HEK293T (cell line): Measurements from ENCODE around the gene P2RX4.

Experiments used
- ARNT ChIP-seq: fragments of 450-650 bp; IDR thresholded peaks from 2 replicates; pipeline ENCODE4 v1.6.1; 2017; ENCODE audit warnings: mild to moderate bottlenecking
- BHLHE40 ChIP-seq: fragments of 450-650 bp; IDR thresholded peaks from 2 replicates; pipeline ENCODE4 v1.6.1; 2016; ENCODE audit warnings: mild to moderate bottlenecking, moderate library complexity, borderline replicate concordance
- CTBP1 ChIP-seq: fragments of 450-650 bp; IDR thresholded peaks from 2 replicates; pipeline ENCODE4 v1.6.1; 2016; ENCODE audit warnings: borderline replicate concordance
- ELF4 ChIP-seq: fragments of 450-650 bp; IDR thresholded peaks from 2 replicates; pipeline ENCODE4 v1.6.1; 2017; ENCODE audit warnings: antibody characterized with exemption
- FOXA1 ChIP-seq: fragments of 450-650 bp; IDR thresholded peaks from 2 replicates; pipeline ENCODE4 v1.6.1; 2016; ENCODE audit warnings: mild to moderate bottlenecking
- FOXK2 ChIP-seq: fragments of 450-650 bp; IDR thresholded peaks from 2 replicates; pipeline ENCODE4 v1.6.1; 2016; ENCODE audit warnings: mild to moderate bottlenecking
- FOXM1 ChIP-seq: fragments of 450-650 bp; IDR thresholded peaks from 2 replicates; pipeline ENCODE4 v1.6.1; 2017; ENCODE audit warnings: mild to moderate bottlenecking, borderline replicate concordance
- HDGF ChIP-seq: fragments of 450-650 bp; IDR thresholded peaks from 2 replicates; pipeline ENCODE4 v1.6.1; 2017; ENCODE audit warnings: antibody characterized with exemption, borderline replicate concordance
- PKNOX1 ChIP-seq: fragments of 450-650 bp; IDR thresholded peaks from 2 replicates; pipeline ENCODE4 v1.6.1; 2016
- SP1 ChIP-seq: fragments of 450-650 bp; IDR thresholded peaks from 2 replicates; pipeline ENCODE4 v1.6.1; 2017
- SUZ12 ChIP-seq: fragments of 450-650 bp; IDR thresholded peaks from 2 replicates; pipeline ENCODE4 v1.6.1; 2016; ENCODE audit warnings: mild to moderate bottlenecking
- TARDBP ChIP-seq: fragments of 450-650 bp; IDR thresholded peaks from 2 replicates; pipeline ENCODE4 v1.6.1; 2016
- ZNF384 ChIP-seq: fragments of 450-650 bp; IDR thresholded peaks from 2 replicates; pipeline ENCODE4 v1.6.1; 2016

GRCh38 chr12:121230538-121230907, 20.6 kb downstream of the P2RX4 start:
- TF ChIP-seq FOXM1 = no peak
- no peak for TF ChIP-seq ZNF384
- no peak for TF ChIP-seq BHLHE40
- TF ChIP-seq FOXA1 = no peak
- no peak for TF ChIP-seq FOXK2
- TF ChIP-seq PKNOX1 = no peak
- no peak for TF ChIP-seq TARDBP
- TF ChIP-seq HDGF = no peak
- no peak for TF ChIP-seq SUZ12
- TF ChIP-seq ELF4 = no peak
- no peak for TF ChIP-seq ARNT
- TF ChIP-seq SP1 = no peak
- no peak for TF ChIP-seq CTBP1
